ENCODE results near the gene KDR. TPM values are rescaled to one million over a fixed set of nuclear protein-coding genes. Genes with fewer than 3 reads are reported as not detected.

The KDR gene
- total RNA-seq, 1 donor from 2014 or later: 22.9 TPM

DNA sequence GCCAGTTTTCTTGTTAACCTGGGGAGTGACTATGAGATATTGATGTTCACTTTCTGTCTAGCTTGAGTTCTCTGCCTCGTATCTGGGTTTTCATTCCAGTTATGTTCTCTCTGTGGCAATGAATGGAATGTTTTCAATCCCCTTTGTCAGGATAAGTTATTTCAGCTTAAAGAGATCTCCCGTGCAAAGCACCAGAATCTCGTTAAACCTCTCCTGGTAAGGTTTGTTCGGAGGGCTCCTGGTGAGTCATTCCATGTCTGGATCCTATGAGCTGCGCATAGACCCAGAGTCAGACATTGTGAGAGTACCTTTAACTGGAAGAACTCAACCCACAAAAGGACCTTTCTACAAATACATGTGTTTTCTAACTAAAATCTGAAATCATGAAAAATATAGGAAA lies 51.0 kb downstream of the KDR start:
- no peak for DNase-seq (ENCODE audit: low spot score in 2 of 2)
- H3K4me1 ChIP-seq: no peaks in the 10 kb centered on the region
- no peak overlapping the region for H3K27ac ChIP-seq
- H3K9me3 ChIP-seq: no peaks in the 10 kb centered on the region
- intact Hi-C loops (cut with DNase I): no loop called here
- no peak overlapping the region for H3K4me3 ChIP-seq
- TF ChIP-seq, protein P1, sequence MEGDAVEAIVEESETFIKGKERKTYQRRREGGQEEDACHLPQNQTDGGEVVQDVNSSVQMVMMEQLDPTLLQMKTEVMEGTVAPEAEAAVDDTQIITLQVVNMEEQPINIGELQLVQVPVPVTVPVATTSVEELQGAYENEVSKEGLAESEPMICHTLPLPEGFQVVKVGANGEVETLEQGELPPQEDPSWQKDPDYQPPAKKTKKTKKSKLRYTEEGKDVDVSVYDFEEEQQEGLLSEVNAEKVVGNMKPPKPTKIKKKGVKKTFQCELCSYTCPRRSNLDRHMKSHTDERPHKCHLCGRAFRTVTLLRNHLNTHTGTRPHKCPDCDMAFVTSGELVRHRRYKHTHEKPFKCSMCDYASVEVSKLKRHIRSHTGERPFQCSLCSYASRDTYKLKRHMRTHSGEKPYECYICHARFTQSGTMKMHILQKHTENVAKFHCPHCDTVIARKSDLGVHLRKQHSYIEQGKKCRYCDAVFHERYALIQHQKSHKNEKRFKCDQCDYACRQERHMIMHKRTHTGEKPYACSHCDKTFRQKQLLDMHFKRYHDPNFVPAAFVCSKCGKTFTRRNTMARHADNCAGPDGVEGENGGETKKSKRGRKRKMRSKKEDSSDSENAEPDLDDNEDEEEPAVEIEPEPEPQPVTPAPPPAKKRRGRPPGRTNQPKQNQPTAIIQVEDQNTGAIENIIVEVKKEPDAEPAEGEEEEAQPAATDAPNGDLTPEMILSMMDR (IDR thresholded peaks at IDR 0.05): no peak
- H3K36me3 ChIP-seq: no peaks in the 10 kb centered on the region
- no peaks in the 10 kb centered on the region for H3K27me3 ChIP-seq

DNA sequence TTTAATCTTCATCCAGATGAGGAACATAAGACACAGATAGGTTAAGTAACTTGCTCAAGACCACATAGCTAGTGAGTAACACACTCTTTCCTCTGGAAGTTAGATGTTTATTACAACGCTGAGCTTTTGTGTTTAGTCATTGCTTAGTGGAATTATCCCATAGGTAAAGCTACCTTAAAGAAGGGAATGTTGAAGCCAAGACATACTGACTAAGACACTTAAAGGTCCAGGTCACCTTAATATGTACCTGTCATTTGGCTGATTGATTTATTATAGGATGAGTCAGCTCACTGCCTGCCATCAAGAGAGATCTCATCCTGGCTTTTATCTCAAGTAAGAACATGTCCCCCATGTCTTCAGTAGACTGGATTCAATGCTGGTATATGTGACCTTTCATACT lies 53.4 kb downstream of the KDR start:
- H3K4me3 ChIP-seq: no peak overlapping the region
- H3K9me3 ChIP-seq: no peaks in the 10 kb centered on the region
- no peak overlapping the region for H3K27ac ChIP-seq
- intact Hi-C loops (cut with DNase I): no loop called here
- TF ChIP-seq, protein P1 (IDR thresholded peaks at IDR 0.05): no peak
- no peaks in the 10 kb centered on the region for H3K4me1 ChIP-seq
- no peaks in the 10 kb centered on the region for H3K27me3 ChIP-seq
- DNase-seq (ENCODE audit: low spot score in 2 of 2): no peak
- no peaks in the 10 kb centered on the region for H3K36me3 ChIP-seq

DNA sequence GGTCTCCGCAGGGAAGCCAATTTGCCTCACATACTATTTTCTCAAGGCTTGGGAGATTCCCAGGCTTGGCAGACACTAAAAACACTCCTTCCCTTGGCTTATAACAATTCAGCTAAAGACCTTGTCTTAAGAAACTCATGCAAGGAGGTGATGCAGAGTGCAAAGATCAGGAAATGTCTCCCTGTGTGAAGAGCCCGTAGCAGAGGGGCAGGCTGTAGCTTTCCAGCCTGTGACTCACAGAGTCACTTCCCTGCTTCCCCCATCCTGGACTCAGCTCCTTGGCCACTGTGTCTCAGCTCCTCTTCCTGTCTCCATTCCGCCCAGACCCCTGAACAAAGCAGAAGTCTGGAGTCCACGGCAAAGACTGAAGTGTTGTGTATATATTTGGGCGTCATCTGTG lies 56.1 kb downstream of the KDR start:
- intact Hi-C loops (cut with DNase I): no loop called here
- Histone ChIP-seq H3K27me3 (no peaks in the 10 kb centered on the region), H3K36me3 (no peaks in the 10 kb centered on the region), H3K27ac (no peak overlapping the region), H3K4me1 (no peaks in the 10 kb centered on the region), H3K4me3 (no peak overlapping the region), H3K9me3 (no peaks in the 10 kb centered on the region)
- TF ChIP-seq, protein P1 (IDR thresholded peaks at IDR 0.05): no peak
- no peak for DNase-seq (ENCODE audit: low spot score in 2 of 2)

DNA sequence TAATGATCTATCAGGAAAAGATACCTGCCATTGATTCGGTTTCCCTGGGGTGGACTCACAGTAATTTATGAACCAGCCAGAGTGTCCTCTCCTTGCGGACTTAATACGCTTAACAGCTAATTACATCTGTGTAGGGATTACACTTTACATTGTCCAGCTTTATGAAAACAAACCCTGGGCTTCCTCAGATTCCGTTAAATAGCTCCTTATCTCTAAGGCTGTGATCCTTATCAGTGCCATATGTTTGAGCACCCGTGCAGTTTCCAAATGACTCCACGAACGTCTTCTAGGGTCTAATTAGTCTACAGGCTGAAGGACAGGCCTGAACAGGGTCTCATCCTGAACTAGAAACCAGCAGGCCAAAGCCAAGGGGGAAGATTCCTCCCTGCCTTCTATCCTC lies 56.9 kb downstream of the KDR start:
- Histone ChIP-seq H3K27ac (no peak overlapping the region), H3K27me3 (no peaks in the 10 kb centered on the region), H3K4me1 (no peaks in the 10 kb centered on the region), H3K4me3 (no peak overlapping the region), H3K36me3 (no peaks in the 10 kb centered on the region), H3K9me3 (no peaks in the 10 kb centered on the region)
- DNase-seq (ENCODE audit: low spot score in 2 of 2): no peak
- TF ChIP-seq, protein P1 (IDR thresholded peaks at IDR 0.05): no peak
- intact Hi-C loops (cut with DNase I): no loop called here

DNA sequence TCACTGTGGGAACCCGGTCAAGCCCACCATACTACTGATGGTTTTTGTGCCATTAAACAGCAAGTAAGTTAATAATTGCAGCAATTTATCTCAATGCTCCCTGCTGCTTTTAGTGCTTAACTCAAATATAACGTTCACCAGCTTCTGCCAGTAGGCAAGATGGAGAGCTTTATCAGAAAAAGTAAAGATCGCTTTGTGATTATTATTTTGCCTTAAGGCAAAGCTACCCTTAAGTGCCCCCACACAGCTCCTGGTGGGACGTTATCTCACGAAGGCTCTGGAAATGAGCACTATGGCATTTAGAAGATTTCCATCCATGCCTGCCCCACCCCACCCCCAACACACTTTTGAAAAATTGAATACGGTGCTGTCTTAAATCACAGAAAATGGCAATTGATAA lies 59.4 kb downstream of the KDR start:
- Histone ChIP-seq H3K27ac (no peak overlapping the region), H3K9me3 (no peaks in the 10 kb centered on the region), H3K4me1 (no peaks in the 10 kb centered on the region), H3K36me3 (no peaks in the 10 kb centered on the region), H3K4me3 (no peak overlapping the region), H3K27me3 (no peaks in the 10 kb centered on the region)
- TF ChIP-seq, protein P1 (IDR thresholded peaks at IDR 0.05): no peak
- intact Hi-C loops (cut with DNase I): no loop called here
- DNase-seq (ENCODE audit: low spot score in 2 of 2): no peak

DNA sequence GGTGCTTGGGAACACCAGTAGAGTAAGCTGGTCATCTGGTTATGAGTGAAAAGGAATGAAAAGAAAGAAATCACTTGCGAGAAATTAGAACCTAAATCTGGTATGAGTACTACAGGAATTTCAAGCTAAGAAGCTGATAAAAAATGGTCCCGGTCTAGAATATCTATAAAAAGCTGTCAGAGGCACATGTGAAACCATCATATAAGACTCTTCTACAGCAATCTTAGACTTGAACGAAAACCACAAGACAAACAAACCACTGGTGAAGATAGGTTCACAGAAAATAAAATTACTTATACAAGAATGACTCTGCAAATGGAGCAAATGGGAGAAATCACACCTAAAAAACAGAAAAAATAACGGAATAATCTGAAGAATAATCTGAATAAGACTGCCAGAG lies 69.9 kb downstream of the KDR start:
- no peaks in the 10 kb centered on the region for H3K36me3 ChIP-seq
- intact Hi-C loops (cut with DNase I): no loop called here
- no peaks in the 10 kb centered on the region for H3K9me3 ChIP-seq
- no peak overlapping the region for H3K4me3 ChIP-seq
- no peaks in the 10 kb centered on the region for H3K27me3 ChIP-seq
- H3K4me1 ChIP-seq: no peaks in the 10 kb centered on the region
- DNase-seq (ENCODE audit: low spot score in 2 of 2): no peak
- no peak overlapping the region for H3K27ac ChIP-seq
- TF ChIP-seq, protein P1 (IDR thresholded peaks at IDR 0.05): no peak
